HCT116 (cell line): ENCODE data around the gene HARS1. TPM values are rescaled to one million over a fixed set of nuclear protein-coding genes. Genes with fewer than 3 reads are reported as not detected.
A peak's percentile ranks its signal among the peaks of the same experiment; 100 is the strongest.

Experiments
- ATAC-seq: fragments of 200-7000 bp; cut with Tn5 transposase; 2 replicates; pipeline ENCODE4 v1.9.1; 2020; ENCODE audit warnings: mild to moderate bottlenecking, moderate library complexity
- BruUV-seq: library from RNA; stranded (reverse); fragments of 400-500 nt; replicated peaks from 2 replicates; lab custom pipeline; 2021; lab: Mats Ljungman, UMichigan
- CTCF ChIA-PET: fragments of 300-600 bp; sonication (Branson Sonifier 250); formaldehyde crosslinking; loops from one replicate; lab custom pipeline; 2021; ENCODE audit warnings: antibody characterized with exemption; lab: Charles Lee
- POLR2A ChIA-PET: fragments of 300-600, 350-600 bp; sonication (Branson Sonifier 250); formaldehyde crosslinking; loops from one replicate; lab custom pipeline; 2021; ENCODE audit warnings: antibody characterized with exemption; lab: Charles Lee
- RAD21 ChIA-PET, 2 experiments: fragments of 300-600 bp; sonication (Branson Sonifier 250); formaldehyde crosslinking; loops; one replicate each; lab custom pipeline; 2023; ENCODE audit warnings: low total read pairs in 2 of 2; ENCODE audit not compliant: uncharacterized antibody in 2 of 2, unreplicated experiment in 2 of 2, low non-redundant PET in 1 of 2; lab: Charles Lee
- DNase-seq: peaks from one replicate; pipeline ENCODE4 v3.0.0-alpha.2; 2010; ENCODE audit warnings: low read depth, low spot score
- H2AFZ ChIP-seq: fragments of 200-600 bp; shearing (Covaris generic), sonication (generic); 2 replicates; pipeline ENCODE4 v1.6.1; 2017; ENCODE audit warnings: low read depth, mixed run types, mixed read lengths, antibody characterized with exemption, low read length; ENCODE audit not compliant: poor library complexity, severe bottlenecking
- H3K27ac ChIP-seq: 2 replicates; pipeline ENCODE4 v1.5.1; 2012; ENCODE audit warnings: low read depth, low read length
- H3K27me3 ChIP-seq: fragments of 200-600 bp; sonication (generic); 2 replicates; pipeline ENCODE4 v1.6.1; 2016; ENCODE audit warnings: mixed run types, low read length, mixed read lengths; ENCODE audit not compliant: insufficient read depth
- H3K36me3 ChIP-seq, 2 experiments: fragments of 200-500 bp in 1 of 2; fragments of 200-600 bp in 1 of 2; sonication (Bioruptor generic) in 1 of 2; sonication (generic) in 1 of 2; 2 replicates each; pipeline versions ENCODE4 v1.5.1 to v1.6.1; 2014 to 2016; ENCODE audit warnings: low read length in 2 of 2, inconsistent platforms in 1 of 2, mixed read lengths in 1 of 2, mixed run types in 1 of 2; ENCODE audit not compliant: insufficient read depth in 2 of 2, control insufficient read depth in 1 of 2
- H3K4me1 ChIP-seq, 2 experiments: fragments of 200-600 bp in 1 of 2; sonication (generic) in 1 of 2; 2 replicates each; pipeline versions ENCODE4 v1.5.1 to v1.6.1; 2012 to 2017; ENCODE audit warnings: low read length in 2 of 2, inconsistent platforms in 1 of 2, mild to moderate bottlenecking in 1 of 2, mixed read lengths in 1 of 2, mixed run types in 1 of 2, moderate library complexity in 1 of 2; ENCODE audit not compliant: insufficient read depth in 2 of 2, control insufficient read depth in 1 of 2
- H3K4me2 ChIP-seq: fragments of 200-600 bp; sonication (generic); 2 replicates; pipeline ENCODE4 v1.6.1; 2017; ENCODE audit warnings: mixed run types, low read length, mixed read lengths
- H3K4me3 ChIP-seq, 2 experiments: fragments of 200-600 bp in 1 of 2; sonication (generic) in 1 of 2; replicated peaks in 1 of 2; 2 replicates each; pipeline ENCODE4 v1.5.1; 2011 to 2016; ENCODE audit warnings: low read length in 2 of 2, control low read depth in 1 of 2, low read depth in 1 of 2, mild to moderate bottlenecking in 1 of 2, mixed read lengths in 1 of 2, mixed run types in 1 of 2
- H3K79me2 ChIP-seq: fragments of 200-600 bp; sonication (generic); 2 replicates; pipeline ENCODE4 v1.6.1; 2017; ENCODE audit warnings: mild to moderate bottlenecking, mixed run types, low read length, moderate library complexity, mixed read lengths; ENCODE audit not compliant: insufficient read depth
- H3K9ac ChIP-seq: fragments of 200-600 bp; sonication (generic); 2 replicates; pipeline ENCODE4 v1.6.1; 2016; ENCODE audit warnings: low read length, mixed read lengths
- H3K9me2 ChIP-seq: fragments of 200-600 bp; sonication (generic), shearing (Covaris generic); 2 replicates; pipeline ENCODE4 v1.6.1; 2017; ENCODE audit warnings: mixed run types, mild to moderate bottlenecking, moderate library complexity; ENCODE audit not compliant: insufficient read depth
- H3K9me3 ChIP-seq, 2 experiments: fragments of 200-500 bp in 1 of 2; fragments of 200-600 bp in 1 of 2; sonication (Bioruptor generic) in 1 of 2; sonication (generic) in 1 of 2; 2 replicates each; pipeline ENCODE4 v1.6.1; 2014 to 2017; ENCODE audit warnings: low read length in 2 of 2, mixed read lengths in 2 of 2, inconsistent platforms in 1 of 2, low read depth in 1 of 2, mild to moderate bottlenecking in 1 of 2, mixed run types in 1 of 2, moderate library complexity in 1 of 2; ENCODE audit not compliant: control insufficient read depth in 1 of 2, insufficient read depth in 1 of 2
- H4K20me1 ChIP-seq: fragments of 200-600 bp; sonication (generic), shearing (Covaris generic); 2 replicates; pipeline ENCODE4 v1.6.1; 2017; ENCODE audit warnings: mixed run types, mild to moderate bottlenecking, moderate library complexity; ENCODE audit not compliant: insufficient read depth
- POLR2A ChIP-seq: IDR thresholded peaks from 2 replicates; pipeline ENCODE4 v1.7.0; 2011; ENCODE audit warnings: borderline replicate concordance; ENCODE audit not compliant: insufficient read depth, insufficient read length; ENCODE audit errors: extremely low read depth
- POLR2AphosphoS5 ChIP-seq: IDR thresholded peaks from 2 replicates; pipeline ENCODE4 v1.6.1; 2011; ENCODE audit warnings: mild to moderate bottlenecking, low read depth, low read length, moderate library complexity
- intact Hi-C: fragments of 100-400 bp; cut with micrococcal nuclease; formaldehyde crosslinking; loops from 2 replicates; pipeline ENCODE4 v1.10.0; 2022
- total RNA-seq: library from RNA; stranded (reverse); gene quantifications from one replicate; pipeline ENCODE4 v1.2.1, GENCODE V29; 2021; ENCODE audit not compliant: unreplicated experiment
- TF ChIP-seq, protein P1 (sequence below): IDR thresholded peaks from 2 replicates; pipeline ENCODE4 v1.6.1; 2012; ENCODE audit warnings: low read depth

HARS1 gene
- total RNA-seq, 1 experiment from 2014 or later = 91.1 TPM

DNA sequence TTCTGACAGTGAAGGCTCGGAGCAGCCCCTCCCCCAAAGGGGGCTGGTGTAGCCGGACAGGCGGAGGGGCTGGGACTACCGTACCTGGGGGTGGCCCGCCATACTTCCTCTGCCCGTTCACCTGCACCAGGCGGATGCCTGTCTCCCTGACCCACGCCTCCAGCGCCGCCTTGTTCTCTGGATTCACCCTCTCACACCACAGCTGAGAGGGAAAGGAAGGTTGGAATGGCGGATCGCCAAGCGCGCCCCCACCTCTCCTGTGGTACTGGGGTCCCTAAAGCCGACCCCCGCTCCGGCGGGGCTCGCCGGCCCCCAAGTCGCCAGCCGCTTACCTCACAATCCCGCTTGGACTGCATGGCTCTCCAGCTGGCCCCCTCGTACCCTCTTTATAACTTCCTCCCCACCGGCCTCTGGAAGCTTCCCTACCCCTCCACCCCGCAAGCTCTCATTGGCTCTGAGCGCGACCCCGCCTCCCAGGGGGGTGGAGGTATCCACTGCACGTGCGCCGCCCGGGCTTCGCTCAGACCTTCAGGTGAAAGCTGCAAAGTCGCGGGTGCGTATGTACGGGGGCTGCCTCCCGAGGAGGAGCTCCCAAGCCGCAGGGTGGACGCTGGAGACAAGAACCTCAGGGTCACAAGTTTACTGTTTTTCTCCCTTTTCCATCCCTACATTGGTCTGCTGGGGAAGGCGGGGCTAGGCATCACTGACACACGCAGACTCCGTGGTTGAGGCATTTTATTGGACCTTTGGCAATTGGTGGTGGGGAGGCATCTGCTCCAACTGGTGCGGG lies 17.8 kb downstream of the HARS1 start, which contains the start of gene DND1:
Gene DND1, minus strand, starts transcription at position 390 of the 790 bp plus-strand sequence. Its CDS starts 34 bp downstream, at position 356.
- intact Hi-C loops = no loop called here
- H3K4me2 ChIP-seq = no peak within 1 kb of the TSS
- TF ChIP-seq, protein P1, sequence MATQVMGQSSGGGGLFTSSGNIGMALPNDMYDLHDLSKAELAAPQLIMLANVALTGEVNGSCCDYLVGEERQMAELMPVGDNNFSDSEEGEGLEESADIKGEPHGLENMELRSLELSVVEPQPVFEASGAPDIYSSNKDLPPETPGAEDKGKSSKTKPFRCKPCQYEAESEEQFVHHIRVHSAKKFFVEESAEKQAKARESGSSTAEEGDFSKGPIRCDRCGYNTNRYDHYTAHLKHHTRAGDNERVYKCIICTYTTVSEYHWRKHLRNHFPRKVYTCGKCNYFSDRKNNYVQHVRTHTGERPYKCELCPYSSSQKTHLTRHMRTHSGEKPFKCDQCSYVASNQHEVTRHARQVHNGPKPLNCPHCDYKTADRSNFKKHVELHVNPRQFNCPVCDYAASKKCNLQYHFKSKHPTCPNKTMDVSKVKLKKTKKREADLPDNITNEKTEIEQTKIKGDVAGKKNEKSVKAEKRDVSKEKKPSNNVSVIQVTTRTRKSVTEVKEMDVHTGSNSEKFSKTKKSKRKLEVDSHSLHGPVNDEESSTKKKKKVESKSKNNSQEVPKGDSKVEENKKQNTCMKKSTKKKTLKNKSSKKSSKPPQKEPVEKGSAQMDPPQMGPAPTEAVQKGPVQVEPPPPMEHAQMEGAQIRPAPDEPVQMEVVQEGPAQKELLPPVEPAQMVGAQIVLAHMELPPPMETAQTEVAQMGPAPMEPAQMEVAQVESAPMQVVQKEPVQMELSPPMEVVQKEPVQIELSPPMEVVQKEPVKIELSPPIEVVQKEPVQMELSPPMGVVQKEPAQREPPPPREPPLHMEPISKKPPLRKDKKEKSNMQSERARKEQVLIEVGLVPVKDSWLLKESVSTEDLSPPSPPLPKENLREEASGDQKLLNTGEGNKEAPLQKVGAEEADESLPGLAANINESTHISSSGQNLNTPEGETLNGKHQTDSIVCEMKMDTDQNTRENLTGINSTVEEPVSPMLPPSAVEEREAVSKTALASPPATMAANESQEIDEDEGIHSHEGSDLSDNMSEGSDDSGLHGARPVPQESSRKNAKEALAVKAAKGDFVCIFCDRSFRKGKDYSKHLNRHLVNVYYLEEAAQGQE = no peak
- no peak for TF ChIP-seq POLR2A
- TF ChIP-seq POLR2AphosphoS5 = peak; percentile 46; the same call in 1 of the 2 replicates
- no TSS peak for BruUV-seq
- no peak within 1 kb of the TSS for H3K9ac ChIP-seq
- H3K9me3 ChIP-seq = no peaks in the 10 kb centered on the region
- no peak within 1 kb of the TSS for H3K27ac ChIP-seq
- H4K20me1 ChIP-seq = no peaks in the 10 kb centered on the region
- ChIA-PET RAD21 (no interaction called here), CTCF (no interaction called here), POLR2A (interaction anchor here (0.7 kb wide), 1 partner anchor 253 kb away, joined by 4 read pairs; the partner anchor contains the start of gene PCDHAC1)
- H3K4me1 ChIP-seq = no peaks in the 10 kb centered on the region
- no peak within 1 kb of the TSS for H3K4me3 ChIP-seq
- H2AFZ ChIP-seq = no peak within 1 kb of the TSS
- H3K9me2 ChIP-seq = no peaks in the 10 kb centered on the region
- H3K79me2 ChIP-seq = peaks cover 10% of the 10 kb centered on the region; the same call in 1 of the 2 replicates
- peaks cover 40 to 41% of the 10 kb centered on the region in 2 experiments; a peak in 3 of 4 replicates for H3K36me3 ChIP-seq
- no peaks in the 10 kb centered on the region for H3K27me3 ChIP-seq
- ATAC-seq (peak; percentile 44), DNase-seq (no peak)
